Panc1 (cell line): ENCODE data around the gene MARK3.

Experiments used
- POLR2AphosphoS5 ChIP-seq: IDR thresholded peaks from 2 replicates; pipeline ENCODE4 v1.6.1; 2012; ENCODE audit warnings: mild to moderate bottlenecking, low read depth, low read length, moderate library complexity
- TCF7L2 ChIP-seq: IDR thresholded peaks from 2 replicates; pipeline ENCODE4 v1.6.1; 2011; ENCODE audit warnings: mild to moderate bottlenecking, low read depth, low read length, inconsistent platforms
- TF ChIP-seq, protein P1 (sequence below): fragments of 450-650 bp; IDR thresholded peaks from 2 replicates; pipeline ENCODE4 v1.5.1; 2017; ENCODE audit warnings: mild to moderate bottlenecking
- TF ChIP-seq, protein P2 (sequence below), 2 experiments: IDR thresholded peaks; 2 replicates each; pipeline ENCODE4 v1.6.1; 2011 to 2012; ENCODE audit warnings: low read depth in 2 of 2, control low read depth in 1 of 2, low read length in 1 of 2, mild to moderate bottlenecking in 1 of 2, moderate library complexity in 1 of 2; ENCODE audit not compliant: insufficient read depth in 1 of 2

DNA sequence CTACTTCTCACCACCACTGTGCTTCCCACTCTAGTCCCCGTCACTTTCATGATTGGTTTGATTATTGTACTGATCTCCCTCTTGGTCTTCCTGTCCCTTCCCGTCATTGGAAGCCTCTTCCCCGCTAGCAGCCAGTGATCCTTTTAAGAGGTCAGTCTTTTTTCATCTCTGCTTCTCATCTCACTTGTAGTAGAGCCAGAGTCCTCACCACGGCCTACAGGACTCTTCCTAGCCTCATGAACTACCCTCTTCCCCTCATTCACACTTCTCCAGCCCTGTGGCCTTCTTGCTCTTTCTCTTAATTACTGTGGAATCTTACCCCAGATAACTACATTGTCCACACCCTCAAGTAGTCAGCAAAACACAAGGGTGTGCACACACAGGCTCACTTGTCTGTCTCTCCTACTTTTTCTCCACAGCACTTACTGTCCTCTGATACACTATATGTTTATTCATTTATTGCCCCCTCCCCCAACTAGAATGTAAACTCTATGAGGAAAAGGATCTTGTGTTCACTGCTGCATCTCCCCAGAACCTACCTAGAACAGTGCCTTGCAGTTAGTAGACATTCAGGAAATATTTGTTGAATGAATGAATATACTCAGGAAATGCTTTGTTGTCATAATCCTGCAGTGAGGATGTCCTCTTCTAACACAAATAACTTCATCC is 71.1 kb downstream of the MARK3 start:
- TF ChIP-seq, protein P1, sequence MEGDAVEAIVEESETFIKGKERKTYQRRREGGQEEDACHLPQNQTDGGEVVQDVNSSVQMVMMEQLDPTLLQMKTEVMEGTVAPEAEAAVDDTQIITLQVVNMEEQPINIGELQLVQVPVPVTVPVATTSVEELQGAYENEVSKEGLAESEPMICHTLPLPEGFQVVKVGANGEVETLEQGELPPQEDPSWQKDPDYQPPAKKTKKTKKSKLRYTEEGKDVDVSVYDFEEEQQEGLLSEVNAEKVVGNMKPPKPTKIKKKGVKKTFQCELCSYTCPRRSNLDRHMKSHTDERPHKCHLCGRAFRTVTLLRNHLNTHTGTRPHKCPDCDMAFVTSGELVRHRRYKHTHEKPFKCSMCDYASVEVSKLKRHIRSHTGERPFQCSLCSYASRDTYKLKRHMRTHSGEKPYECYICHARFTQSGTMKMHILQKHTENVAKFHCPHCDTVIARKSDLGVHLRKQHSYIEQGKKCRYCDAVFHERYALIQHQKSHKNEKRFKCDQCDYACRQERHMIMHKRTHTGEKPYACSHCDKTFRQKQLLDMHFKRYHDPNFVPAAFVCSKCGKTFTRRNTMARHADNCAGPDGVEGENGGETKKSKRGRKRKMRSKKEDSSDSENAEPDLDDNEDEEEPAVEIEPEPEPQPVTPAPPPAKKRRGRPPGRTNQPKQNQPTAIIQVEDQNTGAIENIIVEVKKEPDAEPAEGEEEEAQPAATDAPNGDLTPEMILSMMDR = no peak
- TF ChIP-seq POLR2AphosphoS5 = no peak
- TF ChIP-seq, protein P2, sequence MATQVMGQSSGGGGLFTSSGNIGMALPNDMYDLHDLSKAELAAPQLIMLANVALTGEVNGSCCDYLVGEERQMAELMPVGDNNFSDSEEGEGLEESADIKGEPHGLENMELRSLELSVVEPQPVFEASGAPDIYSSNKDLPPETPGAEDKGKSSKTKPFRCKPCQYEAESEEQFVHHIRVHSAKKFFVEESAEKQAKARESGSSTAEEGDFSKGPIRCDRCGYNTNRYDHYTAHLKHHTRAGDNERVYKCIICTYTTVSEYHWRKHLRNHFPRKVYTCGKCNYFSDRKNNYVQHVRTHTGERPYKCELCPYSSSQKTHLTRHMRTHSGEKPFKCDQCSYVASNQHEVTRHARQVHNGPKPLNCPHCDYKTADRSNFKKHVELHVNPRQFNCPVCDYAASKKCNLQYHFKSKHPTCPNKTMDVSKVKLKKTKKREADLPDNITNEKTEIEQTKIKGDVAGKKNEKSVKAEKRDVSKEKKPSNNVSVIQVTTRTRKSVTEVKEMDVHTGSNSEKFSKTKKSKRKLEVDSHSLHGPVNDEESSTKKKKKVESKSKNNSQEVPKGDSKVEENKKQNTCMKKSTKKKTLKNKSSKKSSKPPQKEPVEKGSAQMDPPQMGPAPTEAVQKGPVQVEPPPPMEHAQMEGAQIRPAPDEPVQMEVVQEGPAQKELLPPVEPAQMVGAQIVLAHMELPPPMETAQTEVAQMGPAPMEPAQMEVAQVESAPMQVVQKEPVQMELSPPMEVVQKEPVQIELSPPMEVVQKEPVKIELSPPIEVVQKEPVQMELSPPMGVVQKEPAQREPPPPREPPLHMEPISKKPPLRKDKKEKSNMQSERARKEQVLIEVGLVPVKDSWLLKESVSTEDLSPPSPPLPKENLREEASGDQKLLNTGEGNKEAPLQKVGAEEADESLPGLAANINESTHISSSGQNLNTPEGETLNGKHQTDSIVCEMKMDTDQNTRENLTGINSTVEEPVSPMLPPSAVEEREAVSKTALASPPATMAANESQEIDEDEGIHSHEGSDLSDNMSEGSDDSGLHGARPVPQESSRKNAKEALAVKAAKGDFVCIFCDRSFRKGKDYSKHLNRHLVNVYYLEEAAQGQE (IDR thresholded peaks at IDR 0.05; ENCODE audit: insufficient read depth in 1 of 2, low read depth in 2 of 2, low read length in 1 of 2) = no peak
- TF ChIP-seq TCF7L2 = no peak
